GM18505 (cell line): ENCODE data around the gene ATF6B.
"Not testable (repeated sequence)": the region's sequence is repeated elsewhere in the genome, so short reads cannot be mapped to it uniquely, and the experiment has no call there.

Experiments used
- ATAC-seq: cut with Tn5 transposase; IDR thresholded peaks from one replicate; pipeline ENCODE4 v1.9.1; 2021; ENCODE audit not compliant: unreplicated experiment
- POLR2A ChIP-seq: IDR thresholded peaks from 4 replicates; pipeline ENCODE4 v1.6.1; 2011; ENCODE audit warnings: borderline replicate concordance; ENCODE audit not compliant: insufficient read depth, insufficient read length; ENCODE audit errors: extremely low read depth

ATF6B gene

DNA sequence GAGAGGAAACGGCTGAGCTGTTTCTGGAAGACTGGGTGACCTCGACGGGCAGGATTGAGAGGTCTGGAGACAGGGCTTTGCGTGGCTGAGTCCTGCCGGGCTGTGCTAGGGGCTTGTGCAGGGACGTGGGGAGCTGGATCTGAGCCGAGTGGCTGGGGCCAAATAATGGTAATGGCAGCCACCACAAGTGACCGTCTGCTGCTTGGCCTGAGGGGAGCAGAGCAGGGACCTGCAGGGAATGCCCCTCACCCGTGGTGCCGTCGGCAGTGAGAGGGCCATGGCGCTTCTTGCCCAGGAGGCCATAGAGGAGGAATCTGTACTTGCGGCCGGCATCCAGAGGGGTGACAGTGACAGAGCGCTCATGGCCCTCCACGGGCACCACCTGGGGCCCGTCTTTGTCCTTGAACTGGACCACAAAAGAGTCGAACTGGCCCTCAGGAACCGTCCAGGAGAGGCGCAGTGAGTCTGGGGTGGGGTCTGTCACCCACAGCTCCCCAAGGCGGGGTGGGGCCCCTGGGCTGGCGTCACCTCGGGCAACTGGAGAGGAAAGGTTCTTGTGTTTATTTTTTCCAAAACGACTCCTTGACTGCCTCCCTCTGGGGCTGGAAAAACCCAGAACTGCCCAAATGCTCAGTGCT is 58.0 kb downstream of the ATF6B start:
- no peak for TF ChIP-seq POLR2A

GRCh38 chr6:32069460-32069859 is 58.6 kb downstream of the ATF6B start:
- TF ChIP-seq POLR2A, result no peak
- ATAC-seq, result no peak

More for the DNA sequence above, 58.0 kb downstream of the ATF6B start:
- ATAC-seq, result no peak

DNA sequence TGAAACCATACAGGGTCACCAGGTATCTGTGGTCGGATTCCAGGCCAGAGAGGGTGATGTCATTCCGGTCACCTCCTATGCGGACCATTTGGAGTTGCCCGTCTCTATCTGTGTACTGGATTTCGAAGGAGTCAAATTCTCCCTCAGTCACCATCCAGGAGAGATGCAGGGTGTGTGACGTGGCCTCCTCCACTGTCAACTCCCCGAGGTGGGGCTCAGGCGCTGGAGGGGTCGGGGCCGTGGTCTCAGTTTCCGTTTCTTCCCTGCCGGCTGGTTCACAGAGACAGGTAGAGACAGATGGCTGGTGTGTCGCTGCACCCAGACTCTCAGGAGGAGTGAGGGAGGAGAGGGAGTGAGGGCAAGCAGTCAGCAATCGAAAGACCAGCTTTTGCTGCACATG is 59.2 kb downstream of the ATF6B start:
- no peak for TF ChIP-seq POLR2A
- no peak for ATAC-seq

GRCh38 chr6:32068315-32068714 is 59.7 kb downstream of the ATF6B start:
- not testable (repeated sequence) for ATAC-seq

GRCh38 chr6:32067521-32067920 is 60.5 kb downstream of the ATF6B start:
- ATAC-seq, result not testable (repeated sequence)
